HepG2 (cell line): Measurements from ENCODE around the gene MAGT1. TPM values are rescaled to one million over a fixed set of nuclear protein-coding genes. Genes with fewer than 3 reads are reported as not detected.
A peak's percentile ranks its signal among the peaks of the same experiment; 100 is the strongest.

Experiments
- ATF1 ChIP-seq: IDR thresholded peaks from 2 replicates; pipeline ENCODE4 v1.6.1; 2016; ENCODE audit warnings: mild to moderate bottlenecking, control low read depth
- HDAC6 ChIP-seq: fragments of 200-600 bp; sonication (generic); IDR thresholded peaks from 2 replicates; pipeline ENCODE4 v1.7.0; 2017; ENCODE audit warnings: mild to moderate bottlenecking, antibody characterized with exemption, low read length, low read depth
- HOXA7 ChIP-seq: sonication (generic); formaldehyde crosslinking; IDR thresholded peaks from 2 replicates; pipeline ENCODE4 v1.8.1; 2022; ENCODE audit warnings: mild to moderate bottlenecking, missing genetic modification reagents, moderate library complexity
- KLF12 ChIP-seq: sonication (generic); formaldehyde crosslinking; IDR thresholded peaks from 2 replicates; pipeline ENCODE4 v1.4.0; 2020; ENCODE audit warnings: missing genetic modification reagents, borderline replicate concordance
- SIX1 ChIP-seq: sonication (generic); formaldehyde crosslinking; IDR thresholded peaks from 2 replicates; pipeline ENCODE4 v1.4.0; 2020; ENCODE audit warnings: missing genetic modification reagents, borderline replicate concordance
- SOX5 ChIP-seq: IDR thresholded peaks from 2 replicates; pipeline ENCODE4 v1.6.1; 2016; ENCODE audit warnings: borderline replicate concordance
- YEATS4 ChIP-seq: sonication (generic); formaldehyde crosslinking; IDR thresholded peaks from 2 replicates; pipeline ENCODE4 v1.4.0; 2020; ENCODE audit warnings: missing genetic modification reagents, borderline replicate concordance
- ZEB1 ChIP-seq: IDR thresholded peaks from 2 replicates; pipeline ENCODE4 v1.6.1; 2012; ENCODE audit warnings: mild to moderate bottlenecking, low read depth, inconsistent platforms; ENCODE audit not compliant: insufficient replicate concordance
- ZNF317 ChIP-seq: sonication (generic); formaldehyde crosslinking; IDR thresholded peaks from 2 replicates; pipeline ENCODE4 v1.5.0; 2020; ENCODE audit warnings: mild to moderate bottlenecking, missing genetic modification reagents
- ZNF569 ChIP-seq: sonication (generic); formaldehyde crosslinking; IDR thresholded peaks from 2 replicates; pipeline ENCODE4 v1.5.0; 2020; ENCODE audit warnings: mild to moderate bottlenecking, missing genetic modification reagents, moderate library complexity, borderline replicate concordance
- ZNF570 ChIP-seq: sonication (generic); formaldehyde crosslinking; IDR thresholded peaks from 2 replicates; pipeline ENCODE4 v1.4.0; 2020; ENCODE audit warnings: mild to moderate bottlenecking, missing genetic modification reagents, borderline replicate concordance
- ZNF710 ChIP-seq: sonication (generic); formaldehyde crosslinking; IDR thresholded peaks from 2 replicates; pipeline ENCODE4 v1.5.0; 2020; ENCODE audit warnings: mild to moderate bottlenecking, missing genetic modification reagents, borderline replicate concordance
- ZNF839 ChIP-seq: sonication (generic); formaldehyde crosslinking; IDR thresholded peaks from 2 replicates; pipeline ENCODE4 v1.4.0; 2020; ENCODE audit warnings: missing genetic modification reagents, mild to moderate bottlenecking, borderline replicate concordance
- polyA plus RNA-seq, 8 experiments: library from polyadenylated mRNA; depleted of rRNA in 3 of 8; stranded (reverse) in 7 of 8; unstranded in 1 of 8; fragments of >200 nt; fragmentation: Illumina TruSeq in 4 of 8; extraction: Trizol in 4 of 8; gene quantifications; 2 replicates each; pipeline versions ENCODE4 v1.2.1 to v1.2.3, GENCODE V29; 2011 to 2016; ENCODE audit warnings: low read depth in 4 of 8, missing spikeins in 1 of 8, mixed read lengths in 1 of 8; ENCODE audit not compliant: insufficient read depth in 1 of 8
- total RNA-seq, 5 experiments: library from RNA; depleted of rRNA; stranded (reverse); fragments of >200 nt; fragmentation: Illumina TruSeq; extraction: Trizol; gene quantifications; 2 replicates each; pipeline ENCODE4 v1.2.3, GENCODE V29; 2016; ENCODE audit warnings: low read depth in 1 of 5
- TF ChIP-seq, protein P1 (sequence below): sonication (generic); formaldehyde crosslinking; IDR thresholded peaks from 2 replicates; pipeline ENCODE4 v1.4.0; 2020; ENCODE audit warnings: low read depth, mild to moderate bottlenecking, missing genetic modification reagents
- TF ChIP-seq, protein P2 (sequence below): sonication (generic); formaldehyde crosslinking; IDR thresholded peaks from 2 replicates; pipeline ENCODE4 v1.4.0; 2020; ENCODE audit warnings: missing genetic modification reagents
- TF ChIP-seq, protein P3 (sequence below): sonication (generic); formaldehyde crosslinking; conservative IDR thresholded peaks from 2 replicates; pipeline ENCODE4 v1.4.0; 2020; ENCODE audit warnings: mild to moderate bottlenecking, missing genetic modification reagents, moderate library complexity

MAGT1 gene
- total and polyA plus RNA-seq, 2 of the 13 experiments (the other 11 are each of a cell fraction or from before 2014, with no cell fraction given) = 38.0 to 75.0 TPM

DNA sequence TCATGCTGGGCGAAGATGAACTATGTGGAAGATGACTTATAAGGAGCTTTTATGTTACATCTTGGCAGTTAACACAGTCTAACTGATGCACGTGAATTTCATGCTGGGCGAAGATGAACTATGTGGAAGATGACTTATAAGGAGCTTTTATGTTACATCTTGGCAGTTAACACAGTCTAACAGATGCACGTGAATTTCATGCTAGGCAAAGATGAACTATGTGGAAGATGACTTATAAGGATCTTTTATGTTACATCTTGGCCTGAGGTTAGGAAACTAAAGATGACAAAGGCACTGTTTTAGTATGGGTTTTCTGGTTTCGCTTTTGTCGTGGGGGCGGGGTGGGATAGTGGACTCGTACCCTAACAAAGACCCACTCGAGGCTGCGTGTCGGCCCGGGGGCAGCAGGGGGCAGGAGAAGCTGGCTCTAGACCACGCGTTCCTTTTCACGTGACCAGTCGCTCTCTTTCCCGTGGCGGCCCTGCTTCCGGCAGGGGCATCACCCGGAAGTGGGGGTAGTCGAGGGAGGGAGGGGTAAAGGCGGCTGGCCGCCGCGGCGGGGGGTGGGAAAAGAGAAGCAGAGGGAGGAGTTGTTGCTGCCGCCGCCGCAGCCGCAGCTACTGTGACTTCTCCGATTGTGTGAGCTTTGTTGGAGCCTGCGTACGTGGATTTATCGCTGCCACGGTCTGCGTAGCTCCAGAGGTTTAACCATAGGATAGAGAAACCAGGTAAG lies 15.0 kb upstream of the MAGT1 start, which contains the start of gene ATP7A (continued):
- TF ChIP-seq, protein P1, sequence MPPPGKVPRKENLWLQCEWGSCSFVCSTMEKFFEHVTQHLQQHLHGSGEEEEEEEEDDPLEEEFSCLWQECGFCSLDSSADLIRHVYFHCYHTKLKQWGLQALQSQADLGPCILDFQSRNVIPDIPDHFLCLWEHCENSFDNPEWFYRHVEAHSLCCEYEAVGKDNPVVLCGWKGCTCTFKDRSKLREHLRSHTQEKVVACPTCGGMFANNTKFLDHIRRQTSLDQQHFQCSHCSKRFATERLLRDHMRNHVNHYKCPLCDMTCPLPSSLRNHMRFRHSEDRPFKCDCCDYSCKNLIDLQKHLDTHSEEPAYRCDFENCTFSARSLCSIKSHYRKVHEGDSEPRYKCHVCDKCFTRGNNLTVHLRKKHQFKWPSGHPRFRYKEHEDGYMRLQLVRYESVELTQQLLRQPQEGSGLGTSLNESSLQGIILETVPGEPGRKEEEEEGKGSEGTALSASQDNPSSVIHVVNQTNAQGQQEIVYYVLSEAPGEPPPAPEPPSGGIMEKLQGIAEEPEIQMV = no peak
- TF ChIP-seq YEATS4 (no peak), ZNF570 (CRISPR knock-in tag) (no peak), ZEB1 (no peak), HOXA7 (CRISPR knock-in tag) (no peak), HDAC6 (no peak), KLF12 (CRISPR knock-in tag) (no peak), SIX1 (CRISPR knock-in tag) (no peak), ZNF569 (no peak), ZNF839 (CRISPR knock-in tag) (no peak), SOX5 (peak; percentile 38; the same call in 1 of the 2 replicates), ZNF710 (CRISPR knock-in tag) (no peak), ATF1 (CRISPR knock-in tag) (no peak), ZNF317 (CRISPR knock-in tag) (no peak)
- TF ChIP-seq, protein P2, sequence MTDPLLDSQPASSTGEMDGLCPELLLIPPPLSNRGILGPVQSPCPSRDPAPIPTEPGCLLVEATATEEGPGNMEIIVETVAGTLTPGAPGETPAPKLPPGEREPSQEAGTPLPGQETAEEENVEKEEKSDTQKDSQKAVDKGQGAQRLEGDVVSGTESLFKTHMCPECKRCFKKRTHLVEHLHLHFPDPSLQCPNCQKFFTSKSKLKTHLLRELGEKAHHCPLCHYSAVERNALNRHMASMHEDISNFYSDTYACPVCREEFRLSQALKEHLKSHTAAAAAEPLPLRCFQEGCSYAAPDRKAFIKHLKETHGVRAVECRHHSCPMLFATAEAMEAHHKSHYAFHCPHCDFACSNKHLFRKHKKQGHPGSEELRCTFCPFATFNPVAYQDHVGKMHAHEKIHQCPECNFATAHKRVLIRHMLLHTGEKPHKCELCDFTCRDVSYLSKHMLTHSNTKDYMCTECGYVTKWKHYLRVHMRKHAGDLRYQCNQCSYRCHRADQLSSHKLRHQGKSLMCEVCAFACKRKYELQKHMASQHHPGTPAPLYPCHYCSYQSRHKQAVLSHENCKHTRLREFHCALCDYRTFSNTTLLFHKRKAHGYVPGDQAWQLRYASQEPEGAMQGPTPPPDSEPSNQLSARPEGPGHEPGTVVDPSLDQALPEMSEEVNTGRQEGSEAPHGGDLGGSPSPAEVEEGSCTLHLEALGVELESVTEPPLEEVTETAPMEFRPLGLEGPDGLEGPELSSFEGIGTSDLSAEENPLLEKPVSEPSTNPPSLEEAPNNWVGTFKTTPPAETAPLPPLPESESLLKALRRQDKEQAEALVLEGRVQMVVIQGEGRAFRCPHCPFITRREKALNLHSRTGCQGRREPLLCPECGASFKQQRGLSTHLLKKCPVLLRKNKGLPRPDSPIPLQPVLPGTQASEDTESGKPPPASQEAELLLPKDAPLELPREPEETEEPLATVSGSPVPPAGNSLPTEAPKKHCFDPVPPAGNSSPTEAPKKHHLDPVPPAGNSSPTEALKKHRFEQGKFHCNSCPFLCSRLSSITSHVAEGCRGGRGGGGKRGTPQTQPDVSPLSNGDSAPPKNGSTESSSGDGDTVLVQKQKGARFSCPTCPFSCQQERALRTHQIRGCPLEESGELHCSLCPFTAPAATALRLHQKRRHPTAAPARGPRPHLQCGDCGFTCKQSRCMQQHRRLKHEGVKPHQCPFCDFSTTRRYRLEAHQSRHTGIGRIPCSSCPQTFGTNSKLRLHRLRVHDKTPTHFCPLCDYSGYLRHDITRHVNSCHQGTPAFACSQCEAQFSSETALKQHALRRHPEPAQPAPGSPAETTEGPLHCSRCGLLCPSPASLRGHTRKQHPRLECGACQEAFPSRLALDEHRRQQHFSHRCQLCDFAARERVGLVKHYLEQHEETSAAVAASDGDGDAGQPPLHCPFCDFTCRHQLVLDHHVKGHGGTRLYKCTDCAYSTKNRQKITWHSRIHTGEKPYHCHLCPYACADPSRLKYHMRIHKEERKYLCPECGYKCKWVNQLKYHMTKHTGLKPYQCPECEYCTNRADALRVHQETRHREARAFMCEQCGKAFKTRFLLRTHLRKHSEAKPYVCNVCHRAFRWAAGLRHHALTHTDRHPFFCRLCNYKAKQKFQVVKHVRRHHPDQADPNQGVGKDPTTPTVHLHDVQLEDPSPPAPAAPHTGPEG = no peak
- TF ChIP-seq, protein P3, sequence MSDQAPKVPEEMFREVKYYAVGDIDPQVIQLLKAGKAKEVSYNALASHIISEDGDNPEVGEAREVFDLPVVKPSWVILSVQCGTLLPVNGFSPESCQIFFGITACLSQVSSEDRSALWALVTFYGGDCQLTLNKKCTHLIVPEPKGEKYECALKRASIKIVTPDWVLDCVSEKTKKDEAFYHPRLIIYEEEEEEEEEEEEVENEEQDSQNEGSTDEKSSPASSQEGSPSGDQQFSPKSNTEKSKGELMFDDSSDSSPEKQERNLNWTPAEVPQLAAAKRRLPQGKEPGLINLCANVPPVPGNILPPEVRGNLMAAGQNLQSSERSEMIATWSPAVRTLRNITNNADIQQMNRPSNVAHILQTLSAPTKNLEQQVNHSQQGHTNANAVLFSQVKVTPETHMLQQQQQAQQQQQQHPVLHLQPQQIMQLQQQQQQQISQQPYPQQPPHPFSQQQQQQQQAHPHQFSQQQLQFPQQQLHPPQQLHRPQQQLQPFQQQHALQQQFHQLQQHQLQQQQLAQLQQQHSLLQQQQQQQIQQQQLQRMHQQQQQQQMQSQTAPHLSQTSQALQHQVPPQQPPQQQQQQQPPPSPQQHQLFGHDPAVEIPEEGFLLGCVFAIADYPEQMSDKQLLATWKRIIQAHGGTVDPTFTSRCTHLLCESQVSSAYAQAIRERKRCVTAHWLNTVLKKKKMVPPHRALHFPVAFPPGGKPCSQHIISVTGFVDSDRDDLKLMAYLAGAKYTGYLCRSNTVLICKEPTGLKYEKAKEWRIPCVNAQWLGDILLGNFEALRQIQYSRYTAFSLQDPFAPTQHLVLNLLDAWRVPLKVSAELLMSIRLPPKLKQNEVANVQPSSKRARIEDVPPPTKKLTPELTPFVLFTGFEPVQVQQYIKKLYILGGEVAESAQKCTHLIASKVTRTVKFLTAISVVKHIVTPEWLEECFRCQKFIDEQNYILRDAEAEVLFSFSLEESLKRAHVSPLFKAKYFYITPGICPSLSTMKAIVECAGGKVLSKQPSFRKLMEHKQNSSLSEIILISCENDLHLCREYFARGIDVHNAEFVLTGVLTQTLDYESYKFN (CRISPR knock-in tag) = no peak
